ENCODE measurements around the gene BZW2. TPM values are rescaled to one million over a fixed set of nuclear protein-coding genes. Genes with fewer than 3 reads are reported as not detected.

BZW2 gene
- total RNA-seq, 1 donor from 2014 or later = 28.0 TPM

DNA sequence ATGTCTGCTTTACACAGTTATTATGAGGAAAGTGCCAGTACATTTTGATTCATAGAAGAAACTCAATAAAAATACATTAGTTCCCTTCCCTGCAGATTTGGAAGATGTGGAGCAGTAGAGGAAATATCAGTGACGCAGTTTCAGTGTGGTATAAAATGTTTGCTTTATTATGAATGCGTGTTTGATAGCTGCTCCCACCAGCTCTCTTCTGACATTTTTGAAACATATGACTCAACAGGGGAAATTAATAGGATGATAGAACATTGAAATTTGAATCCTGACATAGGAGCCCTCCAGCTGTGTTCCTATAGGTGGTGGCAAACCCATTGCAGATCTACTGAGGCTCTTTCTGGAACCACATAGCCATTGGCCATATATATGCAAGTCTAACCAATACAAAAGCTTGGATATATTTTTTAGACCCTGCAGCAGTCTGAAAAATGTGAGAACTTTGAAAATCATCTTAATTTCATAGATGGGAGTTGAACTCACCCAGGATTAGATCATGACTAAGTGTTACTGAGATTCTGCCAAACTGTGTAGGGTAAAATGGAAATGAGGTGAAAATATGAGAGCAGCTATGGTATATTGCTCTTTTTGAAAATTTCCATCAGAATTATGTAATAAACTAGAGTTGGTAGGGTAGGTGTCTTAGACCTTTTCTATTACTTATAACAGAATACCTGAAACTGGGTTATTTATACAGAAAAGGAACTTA is 47.8 kb downstream of the BZW2 start:
- Histone ChIP-seq H3K36me3 (peaks cover 60% of the 10 kb centered on the region), H3K4me1 (no peaks in the 10 kb centered on the region), H3K4me3 (no peak overlapping the region), H3K9me3 (no peaks in the 10 kb centered on the region), H3K27ac (no peak overlapping the region), H3K27me3 (no peaks in the 10 kb centered on the region)
- TF ChIP-seq, protein P1, sequence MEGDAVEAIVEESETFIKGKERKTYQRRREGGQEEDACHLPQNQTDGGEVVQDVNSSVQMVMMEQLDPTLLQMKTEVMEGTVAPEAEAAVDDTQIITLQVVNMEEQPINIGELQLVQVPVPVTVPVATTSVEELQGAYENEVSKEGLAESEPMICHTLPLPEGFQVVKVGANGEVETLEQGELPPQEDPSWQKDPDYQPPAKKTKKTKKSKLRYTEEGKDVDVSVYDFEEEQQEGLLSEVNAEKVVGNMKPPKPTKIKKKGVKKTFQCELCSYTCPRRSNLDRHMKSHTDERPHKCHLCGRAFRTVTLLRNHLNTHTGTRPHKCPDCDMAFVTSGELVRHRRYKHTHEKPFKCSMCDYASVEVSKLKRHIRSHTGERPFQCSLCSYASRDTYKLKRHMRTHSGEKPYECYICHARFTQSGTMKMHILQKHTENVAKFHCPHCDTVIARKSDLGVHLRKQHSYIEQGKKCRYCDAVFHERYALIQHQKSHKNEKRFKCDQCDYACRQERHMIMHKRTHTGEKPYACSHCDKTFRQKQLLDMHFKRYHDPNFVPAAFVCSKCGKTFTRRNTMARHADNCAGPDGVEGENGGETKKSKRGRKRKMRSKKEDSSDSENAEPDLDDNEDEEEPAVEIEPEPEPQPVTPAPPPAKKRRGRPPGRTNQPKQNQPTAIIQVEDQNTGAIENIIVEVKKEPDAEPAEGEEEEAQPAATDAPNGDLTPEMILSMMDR (IDR thresholded peaks at IDR 0.05) = no peak
- DNase-seq (no peak), ATAC-seq (no peak)
- intact Hi-C loops (cut with DNase I) = no loop called here

DNA sequence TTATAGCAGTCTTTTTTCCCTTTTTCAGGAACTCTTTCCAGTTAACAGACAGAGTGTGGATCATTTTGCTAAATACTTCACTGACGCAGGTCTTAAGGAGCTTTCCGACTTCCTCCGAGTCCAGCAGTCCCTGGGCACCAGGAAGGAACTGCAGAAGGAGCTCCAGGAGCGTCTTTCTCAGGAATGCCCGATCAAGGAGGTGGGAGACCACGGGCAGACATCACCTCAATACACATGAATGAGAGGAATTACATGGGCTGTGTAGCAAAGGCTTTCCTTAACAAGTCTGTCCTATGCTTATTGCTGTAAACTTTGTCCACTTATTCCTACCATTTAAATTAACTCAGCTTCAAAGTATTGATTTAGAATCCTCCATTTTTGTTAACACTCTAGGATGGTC is 48.8 kb downstream of the BZW2 start:
- intact Hi-C loops (cut with DNase I) = no loop called here
- H3K9me3 ChIP-seq = no peaks in the 10 kb centered on the region
- TF ChIP-seq, protein P1 (IDR thresholded peaks at IDR 0.05) = no peak
- H3K4me1 ChIP-seq = no peaks in the 10 kb centered on the region
- no peak overlapping the region for H3K27ac ChIP-seq
- no peak overlapping the region for H3K4me3 ChIP-seq
- DNase-seq (no peak), ATAC-seq (no peak)
- peaks cover 62% of the 10 kb centered on the region for H3K36me3 ChIP-seq
- H3K27me3 ChIP-seq = no peaks in the 10 kb centered on the region

DNA sequence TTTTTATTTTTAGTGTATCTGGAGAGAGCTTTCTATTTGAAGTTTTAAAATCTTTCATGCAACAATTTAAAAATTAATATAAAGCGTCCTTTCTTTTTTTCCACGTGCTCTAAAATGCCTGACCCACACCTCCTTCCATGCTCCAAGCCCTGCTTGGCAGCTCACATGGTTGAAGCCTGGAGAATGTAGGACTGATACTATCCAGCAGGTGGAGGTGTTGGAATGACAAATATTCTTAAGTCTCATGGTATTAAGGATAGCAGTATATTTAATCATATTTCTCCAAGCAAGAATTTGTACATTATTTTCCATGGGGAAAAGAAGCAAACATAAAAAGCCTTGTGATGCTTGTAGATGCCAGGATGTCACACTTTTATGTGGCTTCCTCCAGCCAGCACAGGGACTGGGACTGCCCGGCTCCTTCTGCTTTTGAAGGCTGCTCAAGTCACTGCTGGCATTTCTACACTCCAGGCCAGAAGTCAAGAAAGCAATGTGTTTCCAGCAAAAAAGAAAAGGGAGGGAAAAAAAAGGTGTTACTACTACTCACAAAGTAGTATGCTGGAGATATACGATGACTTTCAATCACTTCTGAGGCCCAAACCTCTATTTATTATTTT is 49.7 kb downstream of the BZW2 start:
- DNase-seq = no peak
- Histone ChIP-seq H3K4me1 (no peaks in the 10 kb centered on the region), H3K27ac (no peak overlapping the region), H3K9me3 (no peaks in the 10 kb centered on the region), H3K27me3 (no peaks in the 10 kb centered on the region), H3K4me3 (no peak overlapping the region), H3K36me3 (peaks cover 62% of the 10 kb centered on the region)
- intact Hi-C loops (cut with DNase I) = no loop called here
- TF ChIP-seq, protein P1 (IDR thresholded peaks at IDR 0.05) = peak; percentile 61
- peak; percentile 94 for ATAC-seq

DNA sequence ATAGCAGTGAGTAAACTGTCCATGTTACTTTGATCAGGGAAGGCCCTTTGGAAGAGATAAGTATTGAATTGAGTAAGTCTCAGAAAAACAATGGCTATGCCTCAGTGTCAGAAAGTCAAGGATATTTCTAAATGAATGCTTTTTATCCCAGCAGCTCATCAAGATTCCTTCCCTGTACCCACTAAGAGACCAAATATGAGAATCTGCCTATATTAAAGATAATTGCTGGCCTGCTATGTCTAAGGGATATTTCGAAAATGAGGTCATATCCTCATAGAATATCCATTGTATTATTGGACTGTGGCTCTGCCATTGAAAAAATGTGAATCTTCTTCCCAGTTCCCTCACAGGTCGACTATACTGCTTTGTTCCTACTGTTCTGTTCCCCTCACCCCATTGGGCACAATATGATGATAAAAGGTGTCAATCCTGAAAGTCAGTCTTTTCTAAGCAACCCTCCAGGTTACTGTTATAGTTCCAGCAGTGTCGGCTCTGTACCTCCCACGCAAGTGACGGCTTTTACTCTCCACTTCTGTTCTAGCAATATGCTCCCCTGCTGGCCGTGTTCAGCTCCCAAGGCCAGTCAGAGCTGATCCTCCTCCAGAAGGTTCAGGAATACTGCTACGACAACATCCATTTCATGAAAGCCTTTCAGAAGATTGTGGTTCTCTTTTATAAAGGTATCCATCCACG is 51.7 kb downstream of the BZW2 start:
- no peaks in the 10 kb centered on the region for H3K4me1 ChIP-seq
- H3K4me3 ChIP-seq = no peak overlapping the region
- TF ChIP-seq, protein P1 (IDR thresholded peaks at IDR 0.05) = no peak
- H3K9me3 ChIP-seq = no peaks in the 10 kb centered on the region
- DNase-seq (no peak), ATAC-seq (no peak)
- H3K36me3 ChIP-seq = peaks cover 54% of the 10 kb centered on the region
- intact Hi-C loops (cut with DNase I) = no loop called here
- no peak overlapping the region for H3K27ac ChIP-seq
- no peaks in the 10 kb centered on the region for H3K27me3 ChIP-seq

DNA sequence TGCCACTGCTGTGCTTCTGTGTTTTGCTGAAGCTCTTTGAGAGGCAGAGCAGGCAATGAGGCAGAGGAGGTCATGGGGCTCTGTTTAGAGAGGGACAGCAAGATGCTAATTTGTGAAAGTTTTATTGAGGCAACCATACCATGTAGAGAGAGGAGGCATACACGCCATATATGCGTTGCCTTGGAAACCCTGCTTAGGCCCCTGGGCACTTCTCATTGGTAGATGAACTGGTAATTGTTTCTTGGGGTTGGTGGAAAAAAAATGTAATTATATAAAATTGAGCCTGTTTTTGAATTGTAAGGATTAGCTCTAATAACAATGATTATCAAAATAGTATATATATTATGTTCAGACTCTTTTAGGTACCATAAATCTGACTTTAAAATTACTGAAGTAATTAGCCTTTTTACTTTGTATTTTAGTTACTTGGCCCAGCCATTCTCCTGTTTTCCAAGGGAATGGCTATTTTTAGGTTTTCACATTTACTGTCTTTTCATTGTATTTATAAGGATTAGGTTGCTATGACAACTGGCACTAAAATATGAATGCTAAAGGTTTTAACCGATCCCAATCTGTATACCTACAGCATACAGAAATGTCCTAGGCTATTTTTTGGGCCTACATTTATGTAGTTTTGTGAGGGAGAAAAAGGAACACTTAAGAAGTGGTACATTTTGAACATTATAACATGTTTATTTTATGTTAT is 52.4 kb downstream of the BZW2 start:
- DNase-seq = no peak
- H3K27me3 ChIP-seq = no peaks in the 10 kb centered on the region
- H3K4me3 ChIP-seq = no peak overlapping the region
- peaks cover 54% of the 10 kb centered on the region for H3K36me3 ChIP-seq
- ATAC-seq = no peak
- TF ChIP-seq, protein P1 (IDR thresholded peaks at IDR 0.05) = no peak
- H3K4me1 ChIP-seq = no peaks in the 10 kb centered on the region
- no peak overlapping the region for H3K27ac ChIP-seq
- no peaks in the 10 kb centered on the region for H3K9me3 ChIP-seq
- intact Hi-C loops (cut with DNase I) = no loop called here
